Brain microvascular endothelial cell (primary cell): ENCODE results near the gene FPR2.

ENCODE experiments used
- DNase-seq: peaks from one replicate; pipeline ENCODE4 v3.0.0-alpha.2; 2020
- H3K27ac ChIP-seq: fragments of 250-450 bp; sonication (Bioruptor Pico); 2 replicates; pipeline ENCODE4 v1.5.1; 2020; ENCODE audit warnings: mild to moderate bottlenecking, moderate library complexity
- H3K27me3 ChIP-seq: fragments of 250-450 bp; sonication (Bioruptor Pico); replicated peaks from 2 replicates; pipeline ENCODE4 v1.5.1; 2020; ENCODE audit warnings: mild to moderate bottlenecking
- H3K36me3 ChIP-seq: fragments of 250-450 bp; sonication (Bioruptor Pico); replicated peaks from 2 replicates; pipeline ENCODE4 v1.5.1; 2020; ENCODE audit warnings: mild to moderate bottlenecking
- H3K4me3 ChIP-seq: 2 replicates; pipeline ENCODE4 v1.5.1; 2011; ENCODE audit warnings: low read depth, mild to moderate bottlenecking, control low read depth, low read length, moderate library complexity
- CTCF ChIP-seq: IDR thresholded peaks from 2 replicates; pipeline ENCODE4 v1.5.1; 2011; ENCODE audit warnings: low read depth, mild to moderate bottlenecking, moderate library complexity, low read length, control low read depth, inconsistent platforms; ENCODE audit errors: missing control alignments
- in situ Hi-C: cut with HindIII; loops from 2 replicates; pipeline ENCODE4 v1.10.0; 2017; ENCODE audit warnings: low sequenced_read_pairs, low pct_ligation_motif_present

The FPR2 gene

GRCh38 chr19:51786646-51787494 is 25.9 kb downstream of the FPR2 start:
- Histone ChIP-seq H3K27me3 (no peaks in the 10 kb centered on the region), H3K27ac (no peak overlapping the region), H3K36me3 (no peaks in the 10 kb centered on the region), H3K4me3 (no peak overlapping the region)
- DNase-seq, result no peak
- in situ Hi-C loops, result no loop called here
- TF ChIP-seq CTCF, result no peak

- no peak for TF ChIP-seq CTCF
- no peaks in the 10 kb centered on the region for H3K36me3 ChIP-seq
- no peak overlapping the region for H3K27ac ChIP-seq
- H3K27me3 ChIP-seq, result no peaks in the 10 kb centered on the region
- in situ Hi-C loops, result no loop called here
- DNase-seq, result no peak
- no peak overlapping the region for H3K4me3 ChIP-seq
Measured at GRCh38 chr19:51788029-51788428, 27.0 kb downstream of the FPR2 start.

GRCh38 chr19:51789061-51789795 is 28.2 kb downstream of the FPR2 start:
- TF ChIP-seq CTCF, result no peak
- in situ Hi-C loops, result no loop called here

GRCh38 chr19:51792932-51793331 is 32.0 kb downstream of the FPR2 start:
- Histone ChIP-seq H3K27me3 (no peaks in the 10 kb centered on the region), H3K27ac (no peak overlapping the region), H3K4me3 (no peak overlapping the region), H3K36me3 (no peaks in the 10 kb centered on the region)
- no peak for DNase-seq
- no peak for TF ChIP-seq CTCF
- in situ Hi-C loops, result no loop called here

More at GRCh38 chr19:51789061-51789795, 28.2 kb downstream of the FPR2 start:
- Histone ChIP-seq H3K36me3 (no peaks in the 10 kb centered on the region), H3K27me3 (no peaks in the 10 kb centered on the region), H3K27ac (no peak overlapping the region), H3K4me3 (no peak overlapping the region)
- no peak for DNase-seq

GRCh38 chr19:51793994-51794393 is 33.0 kb downstream of the FPR2 start:
- Histone ChIP-seq H3K36me3 (no peaks in the 10 kb centered on the region), H3K4me3 (no peak overlapping the region), H3K27me3 (no peaks in the 10 kb centered on the region), H3K27ac (no peak overlapping the region)
- in situ Hi-C loops, result no loop called here
- TF ChIP-seq CTCF, result no peak
- DNase-seq, result no peak
